DOHH2 (cell line): ENCODE results near the gene CIC.

Experiments
- EZH2phosphoT487 ChIP-seq: fragments of 200-600 bp; sonication (generic); IDR thresholded peaks from 2 replicates; pipeline ENCODE4 v1.6.1; 2017; ENCODE audit warnings: borderline replicate concordance, mild to moderate bottlenecking, antibody characterized with exemption, low read length, moderate library complexity, mixed read lengths
- TF ChIP-seq, protein P1 (sequence below): fragments of 200-600 bp; sonication (generic); IDR thresholded peaks from one replicate; pipeline ENCODE4 v1.5.1; 2014; ENCODE audit warnings: antibody characterized with exemption, mild to moderate bottlenecking, low read depth, low read length; ENCODE audit not compliant: poor library complexity, severe bottlenecking

DNA sequence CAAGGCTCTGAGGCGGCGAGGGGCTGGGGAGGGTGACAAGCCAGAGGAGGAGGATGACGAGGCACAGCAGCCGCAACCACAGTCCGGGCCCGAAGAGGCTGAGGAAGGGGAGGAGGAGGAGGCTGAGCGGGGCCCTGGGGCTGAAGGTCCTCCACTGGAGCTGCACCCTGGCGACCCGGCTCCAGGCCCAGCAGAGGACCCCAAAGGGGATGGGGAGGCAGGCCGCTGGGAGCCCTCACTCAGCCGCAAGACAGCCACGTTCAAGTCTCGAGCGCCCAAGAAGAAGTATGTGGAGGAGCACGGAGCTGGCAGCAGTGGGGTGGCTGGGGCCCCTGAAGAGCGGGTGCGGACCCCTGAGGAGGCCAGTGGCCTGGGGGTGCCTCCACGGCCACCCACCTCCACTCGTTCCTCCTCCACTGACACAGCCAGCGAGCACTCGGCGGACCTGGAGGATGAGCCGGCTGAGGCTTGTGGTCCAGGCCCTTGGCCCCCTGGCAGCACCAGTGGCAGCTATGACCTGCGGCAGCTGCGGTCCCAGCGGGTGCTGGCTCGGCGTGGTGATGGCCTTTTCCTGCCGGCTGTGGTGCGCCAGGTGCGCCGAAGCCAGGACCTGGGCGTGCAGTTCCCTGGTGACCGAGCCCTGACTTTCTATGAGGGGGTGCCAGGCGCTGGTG is 2.9 kb downstream of the CIC start:
- TF ChIP-seq, protein P1, sequence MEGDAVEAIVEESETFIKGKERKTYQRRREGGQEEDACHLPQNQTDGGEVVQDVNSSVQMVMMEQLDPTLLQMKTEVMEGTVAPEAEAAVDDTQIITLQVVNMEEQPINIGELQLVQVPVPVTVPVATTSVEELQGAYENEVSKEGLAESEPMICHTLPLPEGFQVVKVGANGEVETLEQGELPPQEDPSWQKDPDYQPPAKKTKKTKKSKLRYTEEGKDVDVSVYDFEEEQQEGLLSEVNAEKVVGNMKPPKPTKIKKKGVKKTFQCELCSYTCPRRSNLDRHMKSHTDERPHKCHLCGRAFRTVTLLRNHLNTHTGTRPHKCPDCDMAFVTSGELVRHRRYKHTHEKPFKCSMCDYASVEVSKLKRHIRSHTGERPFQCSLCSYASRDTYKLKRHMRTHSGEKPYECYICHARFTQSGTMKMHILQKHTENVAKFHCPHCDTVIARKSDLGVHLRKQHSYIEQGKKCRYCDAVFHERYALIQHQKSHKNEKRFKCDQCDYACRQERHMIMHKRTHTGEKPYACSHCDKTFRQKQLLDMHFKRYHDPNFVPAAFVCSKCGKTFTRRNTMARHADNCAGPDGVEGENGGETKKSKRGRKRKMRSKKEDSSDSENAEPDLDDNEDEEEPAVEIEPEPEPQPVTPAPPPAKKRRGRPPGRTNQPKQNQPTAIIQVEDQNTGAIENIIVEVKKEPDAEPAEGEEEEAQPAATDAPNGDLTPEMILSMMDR, result no peak
- no peak for TF ChIP-seq EZH2phosphoT487
